Right forelimb (tissue), 1 donor: ENCODE results near the gene TASL.
"Not testable (repeated sequence)": the region's sequence is repeated elsewhere in the genome, so short reads cannot be mapped to it uniquely, and the experiment has no call there.

ENCODE experiments used
- DNase-seq: peaks from one replicate; pipeline ENCODE4 v3.0.0-alpha.2; 2018

The TASL gene

DNA sequence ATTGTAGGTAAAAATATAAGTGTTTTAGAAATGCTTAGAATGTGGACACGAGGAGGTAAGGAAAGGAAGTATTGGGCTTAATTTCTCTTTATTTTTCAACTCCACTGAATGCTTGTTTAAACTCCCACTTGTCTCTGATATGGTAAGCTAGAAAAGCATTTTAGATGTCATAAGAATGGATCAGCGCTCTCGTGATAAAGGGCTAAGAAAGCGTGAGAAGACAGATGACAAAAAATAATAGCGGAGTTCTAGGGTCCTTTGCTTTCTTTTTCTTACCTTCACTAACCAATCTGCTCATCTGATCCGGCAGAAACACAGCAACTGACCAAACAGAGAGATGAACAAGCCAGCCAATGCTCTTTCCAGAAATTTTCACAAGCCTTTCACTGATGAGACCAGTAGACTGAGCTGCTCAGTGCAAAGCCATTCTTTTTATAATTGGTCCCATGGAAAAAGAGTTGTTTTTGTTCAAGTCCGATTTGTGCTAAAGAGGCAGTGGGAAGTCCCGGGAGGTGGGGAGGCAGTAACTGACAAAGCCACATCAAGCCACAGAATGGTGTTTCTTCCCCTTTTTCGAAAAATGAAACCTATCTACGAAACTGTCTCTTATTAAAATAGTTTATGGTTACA is at the start of gene TASL:
Gene TASL (minus strand): TSS at position 405 of the 630 bp plus-strand sequence. CDS start 17,411 bp downstream, outside the sequence.
- DNase-seq: no peak

GRCh38 chrX:30626402-30626801 is 48.8 kb upstream of the TASL start:
- no peak for DNase-seq

DNA sequence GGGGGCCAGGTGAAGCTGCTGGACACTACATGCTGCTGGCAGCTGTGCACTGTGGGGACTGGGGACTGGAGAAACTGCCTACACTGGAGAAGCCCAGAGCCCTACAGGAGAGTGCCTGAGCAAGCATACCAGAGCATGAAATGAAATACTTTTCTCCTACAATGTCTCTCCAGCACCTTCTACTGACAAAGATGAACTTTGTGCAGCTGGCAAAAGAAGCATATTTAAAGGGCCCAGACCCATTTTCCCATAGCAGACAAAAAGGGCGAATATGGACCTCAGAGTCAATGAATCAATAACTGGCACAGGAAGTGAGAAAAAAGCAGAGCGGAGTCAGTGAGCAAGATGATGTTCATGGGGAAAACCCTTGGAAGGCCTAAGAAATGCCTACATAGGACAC is 44.8 kb upstream of the TASL start:
- no peak for DNase-seq

GRCh38 chrX:30620980-30621618 is 43.5 kb upstream of the TASL start:
- no peak for DNase-seq

DNA sequence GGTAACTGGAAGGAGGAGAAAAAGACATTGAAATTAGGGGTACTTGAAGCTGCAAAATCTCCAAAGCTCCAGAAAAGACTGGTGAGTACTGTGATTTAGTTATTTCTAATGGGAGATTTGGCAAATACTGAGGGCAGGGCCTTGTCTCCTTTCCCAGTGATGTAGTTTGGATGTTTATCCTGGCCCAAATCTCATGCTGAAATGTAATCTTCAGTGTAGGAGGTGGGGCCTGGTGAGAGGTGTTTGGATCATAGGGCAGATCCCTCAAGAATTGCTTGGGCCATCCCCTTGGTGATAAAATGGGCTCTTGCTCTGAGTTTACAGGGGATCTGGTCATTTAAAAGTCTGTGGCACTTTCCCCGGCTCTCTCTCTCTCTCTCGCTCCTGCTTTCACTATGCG is 42.6 kb upstream of the TASL start:
- no peak for DNase-seq

GRCh38 chrX:30618160-30618765 is 40.7 kb upstream of the TASL start:
- no peak for DNase-seq

DNA sequence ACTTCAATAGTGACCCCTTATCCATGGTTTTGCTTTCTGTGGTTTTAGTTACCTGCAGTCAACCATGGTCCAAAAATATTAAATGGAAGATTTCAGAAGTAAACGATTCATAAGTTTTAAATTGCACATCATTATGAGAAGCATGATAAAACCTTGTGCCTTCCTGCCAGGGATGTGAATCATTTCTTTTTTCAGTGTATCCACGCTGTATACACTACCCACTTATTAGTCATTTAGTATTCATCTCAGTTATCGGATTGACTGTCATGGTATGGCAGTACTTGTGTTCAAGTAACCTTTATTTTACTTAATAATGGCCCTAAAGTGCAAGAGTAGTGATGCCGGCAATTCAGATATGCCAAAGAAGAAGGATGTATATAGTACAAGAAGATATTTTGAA is 37.7 kb upstream of the TASL start:
- no peak for DNase-seq

- DNase-seq: no peak
Measured at GRCh38 chrX:30613721-30614120, 36.2 kb upstream of the TASL start.

- DNase-seq: no peak
Measured at GRCh38 chrX:30612250-30612655, 34.7 kb upstream of the TASL start.

DNA sequence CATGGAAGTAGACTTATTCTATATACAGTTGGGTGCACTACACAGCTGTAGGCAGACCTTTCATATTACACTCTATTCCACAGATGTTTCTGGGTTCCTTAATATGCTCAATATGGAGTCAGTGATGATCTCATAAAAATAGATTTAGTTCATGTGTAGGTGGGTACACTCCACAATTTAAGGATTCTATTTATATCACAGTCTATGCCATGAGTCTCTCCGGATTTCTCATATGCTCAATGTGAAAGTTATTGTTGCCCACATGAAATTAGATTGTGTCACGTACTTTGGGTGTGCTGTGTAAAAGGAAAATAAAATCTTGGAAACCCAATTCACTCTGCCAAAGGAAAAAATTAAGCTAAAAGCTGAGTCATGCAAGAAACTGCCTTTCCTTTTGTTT is 32.5 kb upstream of the TASL start:
- no peak for DNase-seq

DNA sequence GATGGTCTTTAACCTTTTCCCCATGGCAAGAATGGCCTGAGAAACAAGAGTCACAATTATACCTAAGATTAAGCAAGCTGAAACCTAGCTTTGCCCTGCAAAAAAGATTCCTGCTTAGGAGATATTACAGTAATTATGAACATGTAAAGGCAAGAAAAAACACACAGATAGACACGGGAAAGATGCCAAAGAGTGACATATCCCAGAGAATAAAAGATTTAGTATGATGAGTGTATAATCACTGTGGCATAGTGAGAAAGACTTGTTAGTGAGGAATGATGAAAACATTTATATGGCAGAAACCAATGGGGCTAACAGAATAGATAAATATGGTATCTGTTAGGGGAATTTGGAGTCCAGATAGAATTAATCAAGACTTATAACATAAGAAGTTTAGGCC is 29.6 kb upstream of the TASL start:
- no peak for DNase-seq

GRCh38 chrX:30600269-30601176 is 23.0 kb upstream of the TASL start:
- not testable (repeated sequence) for DNase-seq

- DNase-seq: no peak
Measured at GRCh38 chrX:30597216-30598012, 19.8 kb upstream of the TASL start.

- DNase-seq: no peak
Measured at GRCh38 chrX:30593440-30594200, 16.1 kb upstream of the TASL start.

DNA sequence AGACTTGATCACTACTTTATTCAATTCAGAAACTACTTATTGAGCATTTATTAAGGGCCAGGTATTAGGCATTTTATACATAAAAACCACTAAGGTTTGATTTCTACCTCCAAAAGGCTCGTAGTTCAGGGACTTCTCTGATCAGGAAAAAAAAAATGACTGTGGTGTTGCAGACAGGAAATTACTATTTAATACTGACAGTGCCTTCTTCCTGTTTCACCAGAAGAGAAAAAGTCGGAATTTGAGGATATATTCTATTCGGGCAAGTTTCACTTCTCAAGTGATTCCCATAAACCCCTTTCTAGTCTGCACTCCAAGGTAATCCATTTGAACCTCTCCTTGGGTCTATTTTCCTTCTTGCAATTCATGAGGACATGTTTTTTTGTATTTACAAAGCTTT is 15.3 kb upstream of the TASL start:
- DNase-seq: no peak

GRCh38 chrX:30590368-30590767 is 12.8 kb upstream of the TASL start:
- no peak for DNase-seq

DNA sequence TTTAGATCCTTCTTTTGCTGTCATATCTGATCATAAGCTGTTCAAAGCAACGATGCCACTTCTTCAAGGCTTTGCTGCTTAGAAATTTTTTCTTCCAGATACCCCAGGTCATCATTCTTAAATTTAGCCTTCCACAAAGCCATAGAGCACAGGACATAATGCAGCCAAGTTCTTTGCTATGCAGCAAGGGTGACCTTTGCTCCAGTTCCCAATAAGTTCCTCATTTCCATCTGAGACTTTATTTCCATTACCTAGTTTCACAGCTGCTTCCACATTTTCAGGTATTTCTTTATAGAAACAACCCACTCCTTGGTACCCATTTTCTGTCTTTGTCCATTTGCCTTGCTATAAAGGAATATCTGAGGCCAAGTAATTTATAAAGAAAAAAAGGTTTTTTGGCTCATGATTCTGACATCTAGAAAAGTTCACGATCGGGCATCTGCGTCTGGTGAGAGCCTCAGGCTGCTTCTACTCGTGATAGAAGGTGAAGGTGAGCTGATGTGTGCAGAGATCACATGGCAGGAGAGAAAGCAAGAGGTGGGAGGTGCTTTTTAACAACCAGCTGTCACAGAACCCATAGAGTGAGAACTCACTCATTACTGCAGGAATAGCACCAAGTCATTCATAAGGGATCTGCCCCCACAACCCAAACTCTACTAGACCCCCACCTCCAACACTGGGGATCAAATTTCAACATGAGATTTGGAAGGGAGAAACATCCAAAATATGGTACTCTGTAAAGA is 11.8 kb upstream of the TASL start:
- DNase-seq: no peak

GRCh38 chrX:30586516-30586915 is 8.9 kb upstream of the TASL start:
- no peak for DNase-seq

DNA sequence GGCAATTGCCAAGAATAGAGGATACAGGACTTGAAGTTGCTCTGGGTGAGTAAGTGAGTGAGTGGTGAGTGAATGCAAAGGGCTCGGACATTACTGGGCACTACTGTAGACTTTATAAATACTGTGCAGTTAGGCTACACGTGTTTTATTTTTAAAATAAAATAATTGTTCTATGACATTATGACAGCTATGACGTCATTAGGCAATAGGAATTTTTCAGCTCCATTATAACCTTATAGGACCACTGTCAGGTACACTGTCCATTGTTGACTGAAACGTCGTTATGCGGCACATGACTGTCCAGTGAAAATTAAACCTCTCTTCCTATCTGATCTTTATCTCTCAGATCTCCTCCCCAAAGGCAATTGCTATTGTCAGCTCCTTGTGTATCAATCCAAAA is 5.1 kb upstream of the TASL start:
- no peak for DNase-seq

- no peak for DNase-seq
Measured at GRCh38 chrX:30580641-30581040, 3.1 kb upstream of the TASL start.

DNA sequence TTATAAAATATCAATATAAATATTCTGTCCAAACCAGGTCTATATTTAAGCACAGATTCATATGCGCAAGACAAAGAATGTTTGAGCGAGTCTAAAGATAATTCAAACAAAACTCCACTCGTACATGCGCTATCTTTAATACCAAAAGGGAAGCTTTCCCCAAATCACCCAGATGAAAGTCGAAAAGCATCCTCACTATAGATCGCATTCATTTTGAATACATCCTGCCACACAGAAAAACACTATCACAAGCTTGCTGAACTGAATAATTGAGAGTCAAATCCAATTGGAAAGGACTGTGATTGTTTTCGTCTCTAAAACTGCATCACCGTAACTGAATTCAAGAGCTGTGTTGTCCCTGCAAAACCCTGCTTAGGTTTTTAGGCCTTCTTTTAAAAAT is 685 bp downstream of the TASL start:
- DNase-seq: no peak
